HepG2 (cell line): ENCODE results near the gene SDR39U1. TPM values are rescaled to one million over a fixed set of nuclear protein-coding genes. Genes with fewer than 3 reads are reported as not detected.
A peak's percentile ranks its signal among the peaks of the same experiment; 100 is the strongest.

Experiments
- ATF7 ChIP-seq, 2 experiments: fragments of 450-650 bp in 1 of 2; sonication (generic) in 1 of 2; formaldehyde crosslinking in 1 of 2; IDR thresholded peaks; 2 replicates each; pipeline versions ENCODE4 v1.4.0 to v1.6.1; 2016 to 2020; ENCODE audit warnings: antibody characterized with exemption in 1 of 2, mild to moderate bottlenecking in 1 of 2, missing genetic modification reagents in 1 of 2
- BATF2 ChIP-seq: sonication (generic); formaldehyde crosslinking; IDR thresholded peaks from 2 replicates; pipeline ENCODE4 v1.8.0; 2022; ENCODE audit warnings: mild to moderate bottlenecking, missing genetic modification reagents, moderate library complexity
- CHD2 ChIP-seq: IDR thresholded peaks from 2 replicates; pipeline ENCODE4 v1.6.1; 2011; ENCODE audit warnings: low read depth, low read length, improper control_type of control experiment
- FOXP4 ChIP-seq: sonication (generic); formaldehyde crosslinking; IDR thresholded peaks from 2 replicates; pipeline ENCODE4 v1.4.0; 2020; ENCODE audit warnings: missing genetic modification reagents
- KLF11 ChIP-seq: IDR thresholded peaks from 2 replicates; pipeline ENCODE4 v1.6.1; 2016; ENCODE audit warnings: missing compliant biosample characterization
- MAFG ChIP-seq: sonication (generic); formaldehyde crosslinking; IDR thresholded peaks from 2 replicates; pipeline ENCODE4 v1.5.1; 2020; ENCODE audit warnings: mild to moderate bottlenecking, missing genetic modification reagents
- MLX ChIP-seq: IDR thresholded peaks from 2 replicates; pipeline ENCODE4 v1.6.1; 2016
- ONECUT2 ChIP-seq: sonication (generic); formaldehyde crosslinking; IDR thresholded peaks from 2 replicates; pipeline ENCODE4 v1.4.0; 2020; ENCODE audit warnings: missing genetic modification reagents
- PCBP2 ChIP-seq: fragments of 200-400 bp; formaldehyde crosslinking; optimal IDR thresholded peaks from 2 replicates; pipeline ENCODE3; 2018; ENCODE audit warnings: low read length, low read depth; ENCODE audit not compliant: poor library complexity, severe bottlenecking
- THAP11 ChIP-seq: IDR thresholded peaks from 2 replicates; pipeline ENCODE4 v1.6.1; 2016; ENCODE audit warnings: missing biosample characterization, missing genetic modification reagents
- ZFX ChIP-seq: sonication (generic); formaldehyde crosslinking; IDR thresholded peaks from 2 replicates; pipeline ENCODE4 v1.4.0; 2020; ENCODE audit warnings: mild to moderate bottlenecking, low read depth, missing genetic modification reagents, moderate library complexity
- ZNF24 ChIP-seq: fragments of 450-650 bp; IDR thresholded peaks from 2 replicates; pipeline ENCODE4 v1.6.1; 2017; ENCODE audit warnings: antibody characterized with exemption, mild to moderate bottlenecking
- ZNF253 ChIP-seq: sonication (generic); formaldehyde crosslinking; IDR thresholded peaks from 2 replicates; pipeline ENCODE4 v1.8.0; 2022; ENCODE audit warnings: mild to moderate bottlenecking, missing genetic modification reagents, borderline replicate concordance
- ZNF337 ChIP-seq: sonication (generic); formaldehyde crosslinking; IDR thresholded peaks from 2 replicates; pipeline ENCODE4 v1.5.1; 2020; ENCODE audit warnings: missing genetic modification reagents, low read depth, mild to moderate bottlenecking, borderline replicate concordance
- ZNF441 ChIP-seq: sonication (generic); formaldehyde crosslinking; IDR thresholded peaks from 2 replicates; pipeline ENCODE4 v1.7.0; 2021; ENCODE audit warnings: missing genetic modification reagents, borderline replicate concordance
- ZNF503 ChIP-seq: sonication (generic); formaldehyde crosslinking; IDR thresholded peaks from 2 replicates; pipeline ENCODE4 v1.4.0; 2020; ENCODE audit warnings: missing genetic modification reagents
- ZNF563 ChIP-seq: sonication (generic); formaldehyde crosslinking; IDR thresholded peaks from 2 replicates; pipeline ENCODE4 v1.8.0; 2022; ENCODE audit warnings: mild to moderate bottlenecking, moderate library complexity, missing genetic modification reagents
- ZNF597 ChIP-seq: sonication (generic); formaldehyde crosslinking; IDR thresholded peaks from 2 replicates; pipeline ENCODE4 v1.5.0; 2020; ENCODE audit warnings: missing genetic modification reagents
- ZNF792 ChIP-seq: IDR thresholded peaks from 2 replicates; pipeline ENCODE4 v1.6.1; 2016
- ZNF850 ChIP-seq: sonication (generic); formaldehyde crosslinking; conservative IDR thresholded peaks from 2 replicates; pipeline ENCODE4 v1.9.0; 2021; ENCODE audit warnings: mild to moderate bottlenecking, missing genetic modification reagents
- polyA plus RNA-seq, 8 experiments: library from polyadenylated mRNA; depleted of rRNA in 3 of 8; stranded (reverse) in 7 of 8; unstranded in 1 of 8; fragments of >200 nt; fragmentation: Illumina TruSeq in 4 of 8; extraction: Trizol in 4 of 8; gene quantifications; 2 replicates each; pipeline versions ENCODE4 v1.2.1 to v1.2.3, GENCODE V29; 2011 to 2016; ENCODE audit warnings: low read depth in 4 of 8, missing spikeins in 1 of 8, mixed read lengths in 1 of 8; ENCODE audit not compliant: insufficient read depth in 1 of 8
- total RNA-seq, 5 experiments: library from RNA; depleted of rRNA; stranded (reverse); fragments of >200 nt; fragmentation: Illumina TruSeq; extraction: Trizol; gene quantifications; 2 replicates each; pipeline ENCODE4 v1.2.3, GENCODE V29; 2016; ENCODE audit warnings: low read depth in 1 of 5

Gene SDR39U1
- total and polyA plus RNA-seq, 2 of the 13 experiments (the other 11 are each of a cell fraction or from before 2014, with no cell fraction given) = 34.4 to 129 TPM

- TF ChIP-seq ZNF597 (no peak), MLX (CRISPR knock-in tag) (peak; percentile 71; the same call in 1 of the 2 replicates), ZFX (CRISPR knock-in tag) (peak; percentile 97), ZNF792 (CRISPR knock-in tag) (peak; percentile 83; the same call in 1 of the 2 replicates), FOXP4 (CRISPR knock-in tag) (no peak; the same call in none of the 2 replicates), ONECUT2 (CRISPR knock-in tag) (0 out of 2 replicates have a peak, but pooled peaks have one; percentile 29), ZNF24 (peak; percentile 74), ZNF337 (CRISPR knock-in tag) (no peak), PCBP2 (no peak), THAP11 (peak; percentile 96), KLF11 (CRISPR knock-in tag) (peak; percentile 31), MAFG (CRISPR knock-in tag) (no peak), ZNF441 (CRISPR knock-in tag) (peak; percentile 84), ZNF253 (0 out of 2 replicates have a peak, but pooled peaks have one; percentile 12), CHD2 (peak; percentile 69), ZNF503 (CRISPR knock-in tag) (no peak; the same call in none of the 2 replicates), ZNF850 (0 out of 2 replicates have a peak, but pooled peaks have one; percentile 21), BATF2 (CRISPR knock-in tag) (no peak), ATF7 (IDR thresholded peaks at IDR 0.05) (no peak), ATF7 (CRISPR knock-in tag; IDR thresholded peaks at IDR 0.05) (peak; percentile 76), ZNF563 (peak; percentile 98)
Observed at GRCh38 chr14:24442240-24443052, at the start of gene SDR39U1 (continued).
